Loucy (cell line): Measurements from ENCODE around the gene PEF1.

Source experiments
- H2AFZ ChIP-seq: fragments of 200-600 bp; sonication (generic); 2 replicates; pipeline ENCODE4 v1.6.0; 2016; ENCODE audit warnings: antibody characterized with exemption, mild to moderate bottlenecking, low read length, moderate library complexity
- H3F3A ChIP-seq: fragments of 200-600 bp; 2 replicates; pipeline ENCODE4 v1.6.0; 2016; ENCODE audit warnings: antibody characterized with exemption, low read depth, mild to moderate bottlenecking
- H3K27me3 ChIP-seq: fragments of 200-600 bp; sonication (generic); 2 replicates; pipeline ENCODE4 v1.6.1; 2014; ENCODE audit warnings: low read length, mild to moderate bottlenecking; ENCODE audit not compliant: insufficient read depth, poor library complexity, severe bottlenecking
- H3K36me3 ChIP-seq: fragments of 200-600 bp; sonication (generic); 2 replicates; pipeline ENCODE4 v1.6.1; 2016; ENCODE audit warnings: low read length; ENCODE audit not compliant: insufficient read depth
- H3K4me1 ChIP-seq: fragments of 200-600 bp; sonication (generic); 2 replicates; pipeline ENCODE4 v1.5.1; 2014; ENCODE audit warnings: low read length, mild to moderate bottlenecking; ENCODE audit not compliant: insufficient read depth, poor library complexity, severe bottlenecking
- H3K4me2 ChIP-seq: fragments of 200-600 bp; sonication (generic); 2 replicates; pipeline ENCODE4 v1.6.0; 2014; ENCODE audit warnings: antibody characterized with exemption, low read length, low read depth, mild to moderate bottlenecking; ENCODE audit not compliant: poor library complexity, severe bottlenecking
- H3K4me3 ChIP-seq: fragments of 200-600 bp; sonication (generic); 2 replicates; pipeline ENCODE4 v1.5.1; 2014; ENCODE audit warnings: low read length, mild to moderate bottlenecking, mixed read lengths; ENCODE audit not compliant: poor library complexity, severe bottlenecking
- H3K79me2 ChIP-seq: fragments of 200-600 bp; sonication (generic); 2 replicates; pipeline ENCODE4 v1.6.1; 2014; ENCODE audit warnings: low read length; ENCODE audit not compliant: insufficient read depth
- H3K9ac ChIP-seq: fragments of 200-600 bp; sonication (generic); 2 replicates; pipeline ENCODE4 v1.6.0; 2014; ENCODE audit warnings: mild to moderate bottlenecking, low read depth, low read length, moderate library complexity; ENCODE audit not compliant: poor library complexity, severe bottlenecking
- H3K9me2 ChIP-seq: fragments of 200-600 bp; sonication (generic); replicated peaks from 2 replicates; pipeline ENCODE4 v1.6.1; 2016; ENCODE audit warnings: low read depth, low read length, mixed read lengths
- H3K9me3 ChIP-seq: fragments of 200-600 bp; sonication (generic); 2 replicates; pipeline ENCODE4 v1.6.1; 2014; ENCODE audit warnings: mild to moderate bottlenecking, antibody characterized with exemption, low read length, low read depth; ENCODE audit not compliant: insufficient read depth
- H4K20me1 ChIP-seq: fragments of 200-600 bp; sonication (generic); 2 replicates; pipeline ENCODE4 v1.6.0; 2014; ENCODE audit warnings: antibody characterized with exemption, low read length, mild to moderate bottlenecking; ENCODE audit not compliant: insufficient read depth, poor library complexity, severe bottlenecking
- EZH2phosphoT487 ChIP-seq: fragments of 200-600 bp; IDR thresholded peaks from 2 replicates; pipeline ENCODE4 v1.6.1; 2018; ENCODE audit warnings: antibody characterized with exemption, mild to moderate bottlenecking, moderate library complexity, borderline replicate concordance
- TF ChIP-seq, protein P1 (sequence below): fragments of 200-600 bp; sonication (generic); conservative IDR thresholded peaks from 2 replicates; pipeline ENCODE4 v1.5.1; 2014; ENCODE audit warnings: mild to moderate bottlenecking, antibody characterized with exemption, low read length

The PEF1 gene

DNA sequence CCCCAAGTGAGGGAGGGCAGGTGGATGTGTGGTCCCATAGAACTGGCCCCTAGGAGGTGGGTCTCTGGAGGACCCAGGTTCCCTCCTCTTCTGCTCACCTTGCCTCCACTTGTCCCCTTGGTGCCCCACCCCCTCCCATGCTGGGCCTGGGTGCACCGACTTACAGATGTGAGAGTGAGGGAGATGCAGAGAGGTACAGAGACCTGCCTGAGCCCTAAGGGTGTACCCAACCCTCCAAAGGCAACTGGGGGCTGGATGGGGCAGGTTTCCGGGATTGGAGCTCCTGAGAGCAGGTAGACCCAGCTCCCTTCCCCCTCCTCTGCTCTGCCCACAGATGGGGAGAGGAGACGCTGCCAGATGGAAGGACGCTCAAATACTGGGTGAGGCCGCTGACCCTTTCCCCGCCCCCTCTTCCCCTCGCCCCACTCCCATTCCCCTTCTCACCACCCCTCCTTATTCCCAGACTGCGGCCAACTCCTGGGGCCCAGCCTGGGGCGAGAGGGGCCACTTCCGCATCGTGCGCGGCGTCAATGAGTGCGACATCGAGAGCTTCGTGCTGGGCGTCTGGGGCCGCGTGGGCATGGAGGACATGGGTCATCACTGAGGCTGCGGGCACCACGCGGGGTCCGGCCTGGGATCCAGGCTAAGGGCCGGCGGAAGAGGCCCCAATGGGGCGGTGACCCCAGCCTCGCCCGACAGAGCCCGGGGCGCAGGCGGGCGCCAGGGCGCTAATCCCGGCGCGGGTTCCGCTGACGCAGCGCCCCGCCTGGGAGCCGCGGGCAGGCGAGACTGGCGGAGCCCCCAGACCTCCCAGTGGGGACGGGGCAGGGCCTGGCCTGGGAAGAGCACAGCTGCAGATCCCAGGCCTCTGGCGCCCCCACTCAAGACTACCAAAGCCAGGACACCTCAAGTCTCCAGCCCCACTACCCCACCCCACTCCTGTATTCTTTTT is 58.0 kb downstream of the PEF1 start:
- Histone ChIP-seq H3K36me3 (no peaks in the 10 kb centered on the region), H4K20me1 (no peaks in the 10 kb centered on the region), H3K9ac (no peak overlapping the region), H3K4me2 (no peak overlapping the region), H3K9me3 (no peaks in the 10 kb centered on the region), H3F3A (no peaks in the 10 kb centered on the region), H2AFZ (no peak overlapping the region), H3K79me2 (no peaks in the 10 kb centered on the region), H3K27me3 (no peaks in the 10 kb centered on the region), H3K9me2 (no peaks in the 10 kb centered on the region), H3K4me3 (no peak overlapping the region), H3K4me1 (no peaks in the 10 kb centered on the region)
- TF ChIP-seq EZH2phosphoT487, result no peak
- TF ChIP-seq, protein P1, sequence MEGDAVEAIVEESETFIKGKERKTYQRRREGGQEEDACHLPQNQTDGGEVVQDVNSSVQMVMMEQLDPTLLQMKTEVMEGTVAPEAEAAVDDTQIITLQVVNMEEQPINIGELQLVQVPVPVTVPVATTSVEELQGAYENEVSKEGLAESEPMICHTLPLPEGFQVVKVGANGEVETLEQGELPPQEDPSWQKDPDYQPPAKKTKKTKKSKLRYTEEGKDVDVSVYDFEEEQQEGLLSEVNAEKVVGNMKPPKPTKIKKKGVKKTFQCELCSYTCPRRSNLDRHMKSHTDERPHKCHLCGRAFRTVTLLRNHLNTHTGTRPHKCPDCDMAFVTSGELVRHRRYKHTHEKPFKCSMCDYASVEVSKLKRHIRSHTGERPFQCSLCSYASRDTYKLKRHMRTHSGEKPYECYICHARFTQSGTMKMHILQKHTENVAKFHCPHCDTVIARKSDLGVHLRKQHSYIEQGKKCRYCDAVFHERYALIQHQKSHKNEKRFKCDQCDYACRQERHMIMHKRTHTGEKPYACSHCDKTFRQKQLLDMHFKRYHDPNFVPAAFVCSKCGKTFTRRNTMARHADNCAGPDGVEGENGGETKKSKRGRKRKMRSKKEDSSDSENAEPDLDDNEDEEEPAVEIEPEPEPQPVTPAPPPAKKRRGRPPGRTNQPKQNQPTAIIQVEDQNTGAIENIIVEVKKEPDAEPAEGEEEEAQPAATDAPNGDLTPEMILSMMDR, result no peak

DNA sequence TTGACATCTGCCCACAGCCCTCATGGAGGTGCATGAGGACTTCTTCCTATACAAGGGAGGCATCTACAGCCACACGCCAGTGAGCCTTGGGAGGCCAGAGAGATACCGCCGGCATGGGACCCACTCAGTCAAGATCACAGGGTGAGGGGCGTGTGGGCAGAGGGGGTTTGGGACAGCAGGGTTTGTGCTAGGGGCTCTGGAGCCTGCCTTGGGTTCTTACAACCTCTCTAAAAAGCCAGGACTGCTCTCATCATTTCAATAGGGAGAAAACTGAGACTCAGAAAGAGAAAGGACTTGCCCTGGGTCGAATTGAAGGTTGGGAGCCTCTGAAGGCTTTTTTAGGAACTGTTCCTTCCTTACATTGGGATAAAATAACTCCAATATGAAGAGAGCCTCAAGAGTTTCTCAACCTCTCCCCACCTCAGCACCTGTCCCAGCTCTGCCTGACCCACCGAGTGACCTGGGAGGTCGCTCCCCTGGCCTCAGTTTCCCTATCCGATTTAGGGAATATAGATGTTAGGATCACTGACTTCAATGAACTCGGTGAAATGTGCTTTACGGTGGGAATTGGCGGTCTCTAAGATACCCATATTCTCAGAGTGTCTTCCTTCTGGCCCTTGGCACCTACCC is 58.8 kb downstream of the PEF1 start:
- Histone ChIP-seq H3K36me3 (no peaks in the 10 kb centered on the region), H3K4me3 (no peak overlapping the region), H3K4me2 (no peak overlapping the region), H2AFZ (no peak overlapping the region), H3K9ac (no peak overlapping the region), H3K4me1 (no peaks in the 10 kb centered on the region), H3K27me3 (no peaks in the 10 kb centered on the region), H3K9me3 (no peaks in the 10 kb centered on the region), H3K9me2 (no peaks in the 10 kb centered on the region), H3K79me2 (no peaks in the 10 kb centered on the region), H4K20me1 (no peaks in the 10 kb centered on the region), H3F3A (no peaks in the 10 kb centered on the region)
- TF ChIP-seq, protein P1, result no peak
- TF ChIP-seq EZH2phosphoT487, result no peak

DNA sequence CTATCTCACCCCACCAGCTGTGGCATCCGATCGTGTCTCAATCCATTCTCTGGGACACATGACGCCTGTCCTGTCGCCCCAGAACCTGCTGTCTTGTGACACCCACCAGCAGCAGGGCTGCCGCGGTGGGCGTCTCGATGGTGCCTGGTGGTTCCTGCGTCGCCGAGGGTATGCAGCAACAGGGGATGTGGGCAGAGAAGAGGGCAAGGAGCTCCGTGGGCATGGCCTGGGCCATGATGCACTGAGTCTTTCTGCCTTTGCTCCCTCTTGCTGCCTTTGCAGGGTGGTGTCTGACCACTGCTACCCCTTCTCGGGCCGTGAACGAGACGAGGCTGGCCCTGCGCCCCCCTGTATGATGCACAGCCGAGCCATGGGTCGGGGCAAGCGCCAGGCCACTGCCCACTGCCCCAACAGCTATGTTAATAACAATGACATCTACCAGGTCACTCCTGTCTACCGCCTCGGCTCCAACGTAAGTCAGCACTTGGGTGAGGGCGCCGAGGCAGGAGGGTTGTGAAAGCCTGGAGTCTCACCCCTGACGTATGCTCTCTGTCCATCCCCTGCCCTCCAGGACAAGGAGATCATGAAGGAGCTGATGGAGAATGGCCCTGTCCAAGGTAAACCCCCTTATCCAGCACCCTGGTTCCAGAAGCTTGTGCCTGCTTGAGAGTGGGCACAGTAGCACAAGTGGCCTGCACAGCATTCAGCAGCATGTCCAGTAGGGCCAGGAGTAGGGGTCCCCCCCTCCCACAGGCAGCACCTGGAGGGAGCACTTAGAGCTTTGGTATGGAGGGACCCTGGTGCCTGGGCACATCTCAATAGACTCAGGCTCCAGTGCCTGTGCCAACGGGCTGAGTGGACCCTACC is 59.6 kb downstream of the PEF1 start:
- H3K4me3 ChIP-seq, result no peak overlapping the region
- no peaks in the 10 kb centered on the region for H3K36me3 ChIP-seq
- no peak overlapping the region for H2AFZ ChIP-seq
- H3K9ac ChIP-seq, result no peak overlapping the region
- TF ChIP-seq, protein P1, result no peak
- no peak for TF ChIP-seq EZH2phosphoT487
- H3F3A ChIP-seq, result no peaks in the 10 kb centered on the region
- H3K9me2 ChIP-seq, result no peaks in the 10 kb centered on the region
- no peaks in the 10 kb centered on the region for H3K27me3 ChIP-seq
- no peaks in the 10 kb centered on the region for H3K9me3 ChIP-seq
- no peak overlapping the region for H3K4me2 ChIP-seq
- no peaks in the 10 kb centered on the region for H4K20me1 ChIP-seq
- no peaks in the 10 kb centered on the region for H3K79me2 ChIP-seq
- H3K4me1 ChIP-seq, result no peaks in the 10 kb centered on the region
